BE2C (cell line): Measurements from ENCODE around the gene CDH23.

ENCODE experiments used
- DNase-seq: peaks from one replicate; pipeline ENCODE4 v3.0.0-alpha.2; 2020
- H3K27me3 ChIP-seq: fragments of 250-450 bp; sonication (Bioruptor Pico); 2 replicates; pipeline ENCODE4 v1.5.1; 2020; ENCODE audit warnings: mild to moderate bottlenecking
- H3K36me3 ChIP-seq: fragments of 250-450 bp; sonication (Bioruptor Pico); 2 replicates; pipeline ENCODE4 v1.5.1; 2020; ENCODE audit warnings: mild to moderate bottlenecking
- H3K4me1 ChIP-seq: fragments of 250-450 bp; sonication (Bioruptor Pico); 2 replicates; pipeline ENCODE4 v1.5.1; 2020
- H3K4me3 ChIP-seq: 2 replicates; pipeline ENCODE4 v1.5.1; 2011; ENCODE audit warnings: low read depth, low read length
- H3K9me3 ChIP-seq: fragments of 250-450 bp; sonication (Bioruptor Pico); 2 replicates; pipeline ENCODE4 v1.5.1; 2020
- CTCF ChIP-seq: IDR thresholded peaks from 2 replicates; pipeline ENCODE4 v1.5.1; 2012; ENCODE audit warnings: mild to moderate bottlenecking, low read depth, low read length

CDH23 gene

GRCh38 chr10:71641986-71642385, 245.3 kb downstream of the CDH23 start:
- H3K4me1 ChIP-seq, result no peaks in the 10 kb centered on the region

GRCh38 chr10:71643904-71644303, 247.2 kb downstream of the CDH23 start:
- no peaks in the 10 kb centered on the region for H3K9me3 ChIP-seq
- no peak overlapping the region for H3K4me3 ChIP-seq
- no peaks in the 10 kb centered on the region for H3K4me1 ChIP-seq
- H3K27me3 ChIP-seq, result no peaks in the 10 kb centered on the region
- TF ChIP-seq CTCF, result no peak
- DNase-seq, result no peak
- H3K36me3 ChIP-seq, result no peaks in the 10 kb centered on the region

More at GRCh38 chr10:71641986-71642385, 245.3 kb downstream of the CDH23 start:
- Histone ChIP-seq H3K27me3 (no peaks in the 10 kb centered on the region), H3K4me3 (no peak overlapping the region), H3K36me3 (no peaks in the 10 kb centered on the region), H3K9me3 (no peaks in the 10 kb centered on the region)
- no peak for TF ChIP-seq CTCF
- no peak for DNase-seq

GRCh38 chr10:71644307-71645180, 247.8 kb downstream of the CDH23 start:
- TF ChIP-seq CTCF, result no peak
- Histone ChIP-seq H3K4me3 (no peak overlapping the region), H3K9me3 (no peaks in the 10 kb centered on the region), H3K27me3 (no peaks in the 10 kb centered on the region), H3K4me1 (no peaks in the 10 kb centered on the region), H3K36me3 (no peaks in the 10 kb centered on the region)
- no peak for DNase-seq

GRCh38 chr10:71645185-71645584, 248.5 kb downstream of the CDH23 start:
- no peaks in the 10 kb centered on the region for H3K36me3 ChIP-seq
- no peaks in the 10 kb centered on the region for H3K4me1 ChIP-seq
- no peaks in the 10 kb centered on the region for H3K9me3 ChIP-seq
- DNase-seq, result no peak
- H3K27me3 ChIP-seq, result no peaks in the 10 kb centered on the region
- no peak overlapping the region for H3K4me3 ChIP-seq
- no peak for TF ChIP-seq CTCF

GRCh38 chr10:71646037-71646436, 249.3 kb downstream of the CDH23 start:
- no peaks in the 10 kb centered on the region for H3K4me1 ChIP-seq

More at GRCh38 chr10:71646037-71646436, 249.3 kb downstream of the CDH23 start:
- TF ChIP-seq CTCF, result no peak
- H3K4me3 ChIP-seq, result no peak overlapping the region
- no peaks in the 10 kb centered on the region for H3K9me3 ChIP-seq
- H3K36me3 ChIP-seq, result no peaks in the 10 kb centered on the region
- H3K27me3 ChIP-seq, result no peaks in the 10 kb centered on the region
- no peak for DNase-seq
